Natural killer cell (primary cell): ENCODE data around the gene STOML1. TPM values are rescaled to one million over a fixed set of nuclear protein-coding genes. Genes with fewer than 3 reads are reported as not detected.

Experiments
- ATAC-seq, 3 donors: fragments of 150-1000 bp in 2 of 3; fragments of 200-7000 bp in 1 of 3; cut with Tn5 transposase; 1 replicate in 1 of 3; 2 replicates in 2 of 3; pipeline ENCODE4 v1.10.0; 2021; ENCODE audit warnings: mild to moderate bottlenecking in 2 of 3, moderate library complexity in 2 of 3
- DNase-seq, 2 donors: peaks; one replicate each; pipeline versions ENCODE4 v3.0.0 to v3.0.0-alpha.2; 2013 to 2021; ENCODE audit warnings: mixed read lengths in 1 of 2
- H3K27ac ChIP-seq: one replicate; pipeline ENCODE4 v1.5.1; 2013; ENCODE audit warnings: mild to moderate bottlenecking, low read length
- H3K27me3 ChIP-seq: one replicate; pipeline ENCODE4 v1.6.1; 2013; ENCODE audit warnings: low read length; ENCODE audit not compliant: control insufficient read depth, insufficient read depth
- H3K36me3 ChIP-seq: one replicate; pipeline ENCODE4 v1.6.1; 2013; ENCODE audit warnings: low read length; ENCODE audit not compliant: control insufficient read depth, insufficient read depth
- H3K4me1 ChIP-seq: one replicate; pipeline ENCODE4 v1.6.1; 2013; ENCODE audit warnings: low read length; ENCODE audit not compliant: control insufficient read depth, insufficient read depth
- H3K4me3 ChIP-seq: one replicate; pipeline ENCODE4 v1.5.1; 2013; ENCODE audit warnings: low read length
- H3K9me3 ChIP-seq: one replicate; pipeline ENCODE4 v1.6.1; 2013; ENCODE audit warnings: low read length; ENCODE audit not compliant: control insufficient read depth, insufficient read depth
- H3K27ac Mint-ChIP-seq, 2 donors: one replicate each; pipeline ENCODE4 v1.8.0; 2022; ENCODE audit warnings: mild to moderate bottlenecking in 2 of 2, mixed read lengths in 2 of 2, moderate library complexity in 1 of 2
- H3K27me3 Mint-ChIP-seq, 2 donors: one replicate each; pipeline ENCODE4 v1.8.0; 2022; ENCODE audit warnings: low read depth in 2 of 2, mixed read lengths in 2 of 2
- H3K36me3 Mint-ChIP-seq: one replicate; pipeline ENCODE4 v1.8.0; 2022; ENCODE audit warnings: mixed read lengths
- H3K4me1 Mint-ChIP-seq, 2 donors: one replicate each; pipeline ENCODE4 v1.8.0; 2022; ENCODE audit warnings: mixed read lengths in 2 of 2
- H3K4me3 Mint-ChIP-seq: one replicate; pipeline ENCODE4 v1.8.0; 2022; ENCODE audit warnings: mild to moderate bottlenecking, moderate library complexity, mixed read lengths
- H3K9me3 Mint-ChIP-seq, 2 donors: one replicate each; pipeline ENCODE4 v1.8.0; 2022; ENCODE audit warnings: mixed read lengths in 2 of 2
- WGBS: methylation state at CpG from one replicate; pipeline ENCODE4 v1.1.7; 2013; ENCODE audit warnings: missing lambda C conversion rate; ENCODE audit not compliant: insufficient coverage; 5-methylcytosine and 5-hydroxymethylcytosine counted together
- intact Hi-C: fragments of 100-400 bp; cut with micrococcal nuclease; formaldehyde crosslinking; loops from one replicate; pipeline ENCODE4 v1.14.2; 2022
- total RNA-seq, 4 donors: library from RNA; stranded (reverse); fragments of 120-200 nt in 1 of 4; gene quantifications; one replicate each; pipeline versions ENCODE4 v1.2.3 to v1.2.4, GENCODE V29; 2013 to 2022
- TF ChIP-seq, protein P1 (sequence below): fragments of 200-600 bp; IDR thresholded peaks from one replicate; pipeline ENCODE4 v1.8.0; 2022; ENCODE audit warnings: antibody characterized with exemption

STOML1 gene
- total RNA-seq, 3 donors from 2014 or later (not counting 1 experiment from before 2014, with no cell fraction given) = 5.6 to 8.2 (median 7.0) TPM

DNA sequence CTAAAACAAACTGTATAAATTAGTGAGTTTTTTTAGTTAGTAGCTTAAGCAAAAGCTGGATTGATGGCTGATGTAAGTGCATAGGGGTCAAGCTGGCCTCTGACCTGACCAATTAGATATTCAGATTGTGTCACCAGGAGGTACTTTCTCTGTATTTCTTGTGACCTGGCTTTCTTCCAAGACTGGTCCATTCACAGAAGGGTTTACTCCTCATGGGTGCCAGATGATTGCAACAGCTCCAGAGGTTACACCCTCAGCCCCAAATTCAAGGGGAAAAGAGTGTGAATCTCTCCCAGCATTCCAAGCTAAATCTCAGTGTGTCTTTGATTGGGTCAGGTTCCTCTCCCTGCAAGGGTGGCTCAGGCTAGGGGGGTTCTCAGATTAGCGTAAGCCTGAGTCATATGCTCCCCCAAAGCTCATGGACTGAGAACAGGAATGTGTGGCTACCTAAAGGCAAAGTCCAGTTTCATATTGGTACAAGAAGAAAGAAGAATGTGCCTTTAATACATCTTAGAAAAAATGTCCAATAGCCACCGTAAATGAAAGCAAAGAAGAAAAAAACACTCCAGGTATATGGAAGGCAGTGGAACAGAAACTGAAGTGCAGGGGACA, 18.9 kb upstream of the STOML1 start:
- DNase-seq = no peak
- Histone ChIP-seq H3K9me3 (no peaks in the 10 kb centered on the region), H3K4me3 (no peak overlapping the region), H3K4me1 (peaks cover 18% of the 10 kb centered on the region), H3K36me3 (peaks cover 15% of the 10 kb centered on the region), H3K27me3 (no peaks in the 10 kb centered on the region), H3K27ac (no peak overlapping the region)
- H3K4me3 Mint-ChIP-seq = no peak overlapping the region
- peak overlapping the region in 1 of 2 donors; percentile 53 for H3K27ac Mint-ChIP-seq
- no peaks in the 10 kb centered on the region for H3K27me3 Mint-ChIP-seq
- peaks cover 56 to 68% of the 10 kb centered on the region in 2 donors for H3K4me1 Mint-ChIP-seq
- intact Hi-C loops = no loop called here
- peaks cover 0 to 3% of the 10 kb centered on the region in 2 donors for H3K9me3 Mint-ChIP-seq
- no peaks in the 10 kb centered on the region for H3K36me3 Mint-ChIP-seq
- WGBS = 94% methylated on average over 2 of the region's 2 CpGs
- TF ChIP-seq, protein P1, sequence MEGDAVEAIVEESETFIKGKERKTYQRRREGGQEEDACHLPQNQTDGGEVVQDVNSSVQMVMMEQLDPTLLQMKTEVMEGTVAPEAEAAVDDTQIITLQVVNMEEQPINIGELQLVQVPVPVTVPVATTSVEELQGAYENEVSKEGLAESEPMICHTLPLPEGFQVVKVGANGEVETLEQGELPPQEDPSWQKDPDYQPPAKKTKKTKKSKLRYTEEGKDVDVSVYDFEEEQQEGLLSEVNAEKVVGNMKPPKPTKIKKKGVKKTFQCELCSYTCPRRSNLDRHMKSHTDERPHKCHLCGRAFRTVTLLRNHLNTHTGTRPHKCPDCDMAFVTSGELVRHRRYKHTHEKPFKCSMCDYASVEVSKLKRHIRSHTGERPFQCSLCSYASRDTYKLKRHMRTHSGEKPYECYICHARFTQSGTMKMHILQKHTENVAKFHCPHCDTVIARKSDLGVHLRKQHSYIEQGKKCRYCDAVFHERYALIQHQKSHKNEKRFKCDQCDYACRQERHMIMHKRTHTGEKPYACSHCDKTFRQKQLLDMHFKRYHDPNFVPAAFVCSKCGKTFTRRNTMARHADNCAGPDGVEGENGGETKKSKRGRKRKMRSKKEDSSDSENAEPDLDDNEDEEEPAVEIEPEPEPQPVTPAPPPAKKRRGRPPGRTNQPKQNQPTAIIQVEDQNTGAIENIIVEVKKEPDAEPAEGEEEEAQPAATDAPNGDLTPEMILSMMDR = no peak
- no peak for ATAC-seq

DNA sequence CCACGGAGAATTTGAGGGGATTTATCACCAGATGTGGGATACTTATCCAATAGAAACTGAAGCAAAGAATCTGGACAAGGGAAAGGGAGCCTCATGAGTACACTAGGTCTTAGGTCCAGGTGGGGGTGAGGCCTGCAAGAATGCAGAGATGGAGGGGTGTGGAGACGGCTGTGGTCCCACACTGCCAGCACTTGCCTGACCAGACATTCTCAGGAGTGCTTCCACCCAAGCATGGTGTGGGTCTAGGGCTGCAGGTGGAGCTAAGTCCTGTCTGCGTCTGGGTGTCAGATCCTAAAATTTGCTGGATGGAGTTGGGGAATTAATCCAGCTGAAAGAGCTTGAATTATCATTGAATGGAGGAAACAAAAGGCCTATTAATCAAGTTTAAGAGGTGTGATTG, 16.8 kb upstream of the STOML1 start:
- H3K9me3 ChIP-seq = no peaks in the 10 kb centered on the region
- H3K9me3 Mint-ChIP-seq = peaks cover 0 to 3% of the 10 kb centered on the region in 2 donors
- H3K27ac Mint-ChIP-seq = peak overlapping the region; percentile 55 to 71
- H3K36me3 ChIP-seq = peaks cover 17% of the 10 kb centered on the region
- no peak overlapping the region for H3K4me3 Mint-ChIP-seq
- no peak overlapping the region for H3K27ac ChIP-seq
- DNase-seq = no peak
- WGBS = 100% methylated on average over 2 of the region's 3 CpGs
- H3K4me1 Mint-ChIP-seq = peaks cover 56 to 60% of the 10 kb centered on the region in 2 donors
- H3K27me3 ChIP-seq = no peaks in the 10 kb centered on the region
- H3K4me1 ChIP-seq = peaks cover 18% of the 10 kb centered on the region
- H3K36me3 Mint-ChIP-seq = peaks cover 7% of the 10 kb centered on the region
- TF ChIP-seq, protein P1 = no peak
- H3K4me3 ChIP-seq = no peak overlapping the region
- ATAC-seq = no peak
- H3K27me3 Mint-ChIP-seq = no peaks in the 10 kb centered on the region
- intact Hi-C loops = no loop called here

DNA sequence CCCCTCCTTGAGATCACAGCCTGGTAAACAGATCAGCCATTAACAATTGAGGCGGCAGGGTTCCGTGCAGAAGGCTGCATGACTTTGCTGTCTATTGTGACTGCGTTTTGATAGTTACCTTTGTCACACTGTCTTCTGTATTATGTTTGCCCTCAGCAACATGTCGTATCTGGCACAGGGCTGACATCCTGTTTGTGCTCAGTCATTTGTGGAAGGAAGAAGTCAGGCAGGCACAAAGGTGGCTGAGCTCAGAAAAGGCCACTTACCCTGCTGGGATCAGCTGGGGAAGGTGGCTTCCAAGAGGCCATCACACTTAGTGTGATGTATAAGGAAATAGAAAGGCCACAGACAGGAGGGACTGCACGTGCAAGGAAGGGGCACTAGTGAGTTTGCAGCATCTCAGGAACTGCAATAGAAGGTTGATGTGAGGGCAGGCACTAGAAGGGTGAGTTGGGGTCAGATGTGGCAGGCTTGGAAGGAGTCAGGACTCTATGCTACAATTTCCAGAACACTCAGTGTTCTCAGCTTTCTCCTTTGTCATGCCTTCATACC, 15.8 kb upstream of the STOML1 start:
- intact Hi-C loops = no loop called here
- H3K9me3 Mint-ChIP-seq = no peaks in the 10 kb centered on the region
- 20% methylated on average over 5 of the region's 5 CpGs for WGBS
- H3K4me1 ChIP-seq = peaks cover 18% of the 10 kb centered on the region
- H3K4me3 Mint-ChIP-seq = peak overlapping the region; percentile 14
- H3K27me3 Mint-ChIP-seq = no peaks in the 10 kb centered on the region
- peak in 1 of 2 donors; percentile 45 for DNase-seq
- H3K9me3 ChIP-seq = no peaks in the 10 kb centered on the region
- no peaks in the 10 kb centered on the region for H3K27me3 ChIP-seq
- peaks cover 15% of the 10 kb centered on the region for H3K36me3 ChIP-seq
- H3K4me3 ChIP-seq = no peak overlapping the region
- TF ChIP-seq, protein P1 = no peak
- H3K27ac ChIP-seq = no peak overlapping the region
- H3K27ac Mint-ChIP-seq = peak overlapping the region; percentile 55 to 71
- H3K4me1 Mint-ChIP-seq = peaks cover 63 to 64% of the 10 kb centered on the region in 2 donors
- peaks cover 7% of the 10 kb centered on the region for H3K36me3 Mint-ChIP-seq
- peak in 2 of 3 donors; percentile 28 to 52 for ATAC-seq
